ENCODE results near the gene MTMR11.

MTMR11 gene

GRCh38 chr1:149879556-149879955 lies 57.1 kb downstream of the MTMR11 start:
- no peak for TF ChIP-seq ZFP3 (CRISPR knock-in tag; IDR thresholded peaks at IDR 0.05)
- no peak for TF ChIP-seq SNAI2 (CRISPR knock-in tag; IDR thresholded peaks at IDR 0.05)
- TF ChIP-seq ZNF8 (CRISPR knock-in tag; IDR thresholded peaks at IDR 0.05), result no peak
- TF ChIP-seq CREB5 (CRISPR knock-in tag; IDR thresholded peaks at IDR 0.05; ENCODE audit: low read depth), result no peak
- no peak for TF ChIP-seq ISL1 (CRISPR knock-in tag; IDR thresholded peaks at IDR 0.05)
- TF ChIP-seq OSR1 (CRISPR knock-in tag; IDR thresholded peaks at IDR 0.05), result no peak
- no peak for TF ChIP-seq TOX (CRISPR knock-in tag; IDR thresholded peaks at IDR 0.05; ENCODE audit: borderline replicate concordance)

More at GRCh38 chr1:149879556-149879955, 57.1 kb downstream of the MTMR11 start:
- no peak for ATAC-seq
